Spleen (tissue), 7 donors: ENCODE results near the gene G6PC2.
"Not testable (repeated sequence)": the region's sequence is repeated elsewhere in the genome, so short reads cannot be mapped to it uniquely, and the experiment has no call there.

Experiments used
- CTCF ChIP-seq, 11 experiments: fragments of 200-600 bp in 7 of 11; fragments of 450-650 bp in 4 of 11; sonication (generic) in 4 of 11; IDR thresholded peaks in 8 of 11; conservative IDR thresholded peaks in 3 of 11; 1 replicate in 7 of 11; 2 replicates in 4 of 11; pipeline versions ENCODE4 v1.4.0 to v1.8.0; 2016 to 2021; ENCODE audit warnings: antibody characterized with exemption in 11 of 11, inconsistent platforms in 4 of 11, mild to moderate bottlenecking in 1 of 11
- POLR2A ChIP-seq, 3 donors: fragments of 450-650 bp; IDR thresholded peaks; one replicate each; pipeline ENCODE4 v1.5.1; 2017; ENCODE audit warnings: antibody characterized with exemption in 3 of 3, mild to moderate bottlenecking in 1 of 3
- donor health status: DM: no; HTN: no; CAD: no; lungs with moderate emphysema.
- donor health status: DM: no; HTN: no; CAD: no.
- donor health status: DM: no; HTN: no; CAD: no.

- not testable (repeated sequence) for TF ChIP-seq CTCF (IDR thresholded peaks at IDR 0.05 in 8 of 11, conservative IDR thresholded peaks at IDR 0.05 in 3 of 11); POLR2A (IDR thresholded peaks at IDR 0.05)
Observed at GRCh38 chr2:168870369-168870768, 30.7 kb upstream of the G6PC2 start.
